ENCODE measurements around the gene STK32A.

The STK32A gene

GRCh38 chr5:147384346-147385193 is 149.7 kb downstream of the STK32A start:
- Histone ChIP-seq H3K9me3 (ENCODE audit: control insufficient read depth, low read length) (no peaks in the 10 kb centered on the region), H3K27me3 (replicated peaks; ENCODE audit: control insufficient read depth, insufficient read depth, low read length, poor library complexity, severe bottlenecking) (peaks cover 4% of the 10 kb centered on the region), H3K27ac (ENCODE audit: insufficient read depth, low read length, poor library complexity, severe bottlenecking) (no peak overlapping the region), H3K36me3 (ENCODE audit: control insufficient read depth, insufficient read depth, low read length) (no peaks in the 10 kb centered on the region), H3K4me3 (ENCODE audit: insufficient read depth, low read depth, low read length, poor library complexity, severe bottlenecking) (no peak overlapping the region), H3K4me1 (ENCODE audit: control insufficient read depth, insufficient read depth, low read length, poor library complexity, severe bottlenecking) (no peaks in the 10 kb centered on the region)
- DNase-seq, result no peak

GRCh38 chr5:147387109-147387508 is 152.3 kb downstream of the STK32A start:
- H3K4me3 ChIP-seq (ENCODE audit: insufficient read depth, low read depth, low read length, poor library complexity, severe bottlenecking), result no peak overlapping the region
- H3K27ac ChIP-seq (ENCODE audit: insufficient read depth, low read length, poor library complexity, severe bottlenecking), result no peak overlapping the region
- no peaks in the 10 kb centered on the region for H3K36me3 ChIP-seq (ENCODE audit: control insufficient read depth, insufficient read depth, low read length)
- no peaks in the 10 kb centered on the region for H3K9me3 ChIP-seq (ENCODE audit: control insufficient read depth, low read length)
- no peak for DNase-seq
- H3K4me1 ChIP-seq (ENCODE audit: control insufficient read depth, insufficient read depth, low read length, poor library complexity, severe bottlenecking), result no peaks in the 10 kb centered on the region
- H3K27me3 ChIP-seq (replicated peaks; ENCODE audit: control insufficient read depth, insufficient read depth, low read length, poor library complexity, severe bottlenecking), result peaks cover 4% of the 10 kb centered on the region

GRCh38 chr5:147388184-147389108 is 153.6 kb downstream of the STK32A start:
- H3K27ac ChIP-seq (ENCODE audit: insufficient read depth, low read length, poor library complexity, severe bottlenecking), result no peak overlapping the region
- no peak overlapping the region for H3K4me3 ChIP-seq (ENCODE audit: insufficient read depth, low read depth, low read length, poor library complexity, severe bottlenecking)
- H3K9me3 ChIP-seq (ENCODE audit: control insufficient read depth, low read length), result no peaks in the 10 kb centered on the region
- no peaks in the 10 kb centered on the region for H3K36me3 ChIP-seq (ENCODE audit: control insufficient read depth, insufficient read depth, low read length)
- DNase-seq, result no peak
- H3K4me1 ChIP-seq (ENCODE audit: control insufficient read depth, insufficient read depth, low read length, poor library complexity, severe bottlenecking), result no peaks in the 10 kb centered on the region
- H3K27me3 ChIP-seq (replicated peaks; ENCODE audit: control insufficient read depth, insufficient read depth, low read length, poor library complexity, severe bottlenecking), result peaks cover 4% of the 10 kb centered on the region

GRCh38 chr5:147390654-147391225 is 155.9 kb downstream of the STK32A start:
- Histone ChIP-seq H3K27ac (ENCODE audit: insufficient read depth, low read length, poor library complexity, severe bottlenecking) (no peak overlapping the region), H3K36me3 (ENCODE audit: control insufficient read depth, insufficient read depth, low read length) (no peaks in the 10 kb centered on the region), H3K27me3 (replicated peaks; ENCODE audit: control insufficient read depth, insufficient read depth, low read length, poor library complexity, severe bottlenecking) (peaks cover 4% of the 10 kb centered on the region), H3K4me3 (ENCODE audit: insufficient read depth, low read depth, low read length, poor library complexity, severe bottlenecking) (no peak overlapping the region), H3K4me1 (ENCODE audit: control insufficient read depth, insufficient read depth, low read length, poor library complexity, severe bottlenecking) (no peaks in the 10 kb centered on the region), H3K9me3 (ENCODE audit: control insufficient read depth, low read length) (no peaks in the 10 kb centered on the region)
- no peak for DNase-seq

GRCh38 chr5:147391781-147392180 is 157.0 kb downstream of the STK32A start:
- Histone ChIP-seq H3K27ac (ENCODE audit: insufficient read depth, low read length, poor library complexity, severe bottlenecking) (no peak overlapping the region), H3K27me3 (replicated peaks; ENCODE audit: control insufficient read depth, insufficient read depth, low read length, poor library complexity, severe bottlenecking) (peaks cover 4% of the 10 kb centered on the region), H3K9me3 (ENCODE audit: control insufficient read depth, low read length) (no peaks in the 10 kb centered on the region), H3K4me3 (ENCODE audit: insufficient read depth, low read depth, low read length, poor library complexity, severe bottlenecking) (no peak overlapping the region), H3K4me1 (ENCODE audit: control insufficient read depth, insufficient read depth, low read length, poor library complexity, severe bottlenecking) (no peaks in the 10 kb centered on the region), H3K36me3 (ENCODE audit: control insufficient read depth, insufficient read depth, low read length) (no peaks in the 10 kb centered on the region)
- no peak for DNase-seq

- DNase-seq, result no peak
- H3K4me3 ChIP-seq (ENCODE audit: insufficient read depth, low read depth, low read length, poor library complexity, severe bottlenecking), result no peak overlapping the region
- H3K9me3 ChIP-seq (ENCODE audit: control insufficient read depth, low read length), result no peaks in the 10 kb centered on the region
- H3K4me1 ChIP-seq (ENCODE audit: control insufficient read depth, insufficient read depth, low read length, poor library complexity, severe bottlenecking), result no peaks in the 10 kb centered on the region
- H3K36me3 ChIP-seq (ENCODE audit: control insufficient read depth, insufficient read depth, low read length), result no peaks in the 10 kb centered on the region
- H3K27me3 ChIP-seq (replicated peaks; ENCODE audit: control insufficient read depth, insufficient read depth, low read length, poor library complexity, severe bottlenecking), result no peaks in the 10 kb centered on the region
- H3K27ac ChIP-seq (ENCODE audit: insufficient read depth, low read length, poor library complexity, severe bottlenecking), result no peak overlapping the region
Measured at GRCh38 chr5:147393874-147394672, 159.2 kb downstream of the STK32A start.

GRCh38 chr5:147396070-147396823 is 161.4 kb downstream of the STK32A start:
- Histone ChIP-seq H3K9me3 (ENCODE audit: control insufficient read depth, low read length) (no peaks in the 10 kb centered on the region), H3K4me3 (ENCODE audit: insufficient read depth, low read depth, low read length, poor library complexity, severe bottlenecking) (no peak overlapping the region), H3K36me3 (ENCODE audit: control insufficient read depth, insufficient read depth, low read length) (no peaks in the 10 kb centered on the region), H3K4me1 (ENCODE audit: control insufficient read depth, insufficient read depth, low read length, poor library complexity, severe bottlenecking) (no peaks in the 10 kb centered on the region), H3K27ac (ENCODE audit: insufficient read depth, low read length, poor library complexity, severe bottlenecking) (no peak overlapping the region), H3K27me3 (replicated peaks; ENCODE audit: control insufficient read depth, insufficient read depth, low read length, poor library complexity, severe bottlenecking) (no peaks in the 10 kb centered on the region)
- no peak for DNase-seq

- no peaks in the 10 kb centered on the region for H3K4me1 ChIP-seq (ENCODE audit: control insufficient read depth, insufficient read depth, low read length, poor library complexity, severe bottlenecking)
- no peak overlapping the region for H3K27ac ChIP-seq (ENCODE audit: insufficient read depth, low read length, poor library complexity, severe bottlenecking)
- H3K27me3 ChIP-seq (replicated peaks; ENCODE audit: control insufficient read depth, insufficient read depth, low read length, poor library complexity, severe bottlenecking), result no peaks in the 10 kb centered on the region
- no peak overlapping the region for H3K4me3 ChIP-seq (ENCODE audit: insufficient read depth, low read depth, low read length, poor library complexity, severe bottlenecking)
- no peaks in the 10 kb centered on the region for H3K9me3 ChIP-seq (ENCODE audit: control insufficient read depth, low read length)
- H3K36me3 ChIP-seq (ENCODE audit: control insufficient read depth, insufficient read depth, low read length), result no peaks in the 10 kb centered on the region
- no peak for DNase-seq
Measured at GRCh38 chr5:147397616-147398015, 162.8 kb downstream of the STK32A start.

GRCh38 chr5:147398860-147399259 is 164.0 kb downstream of the STK32A start:
- Histone ChIP-seq H3K9me3 (ENCODE audit: control insufficient read depth, low read length) (no peaks in the 10 kb centered on the region), H3K27me3 (replicated peaks; ENCODE audit: control insufficient read depth, insufficient read depth, low read length, poor library complexity, severe bottlenecking) (no peaks in the 10 kb centered on the region), H3K4me3 (ENCODE audit: insufficient read depth, low read depth, low read length, poor library complexity, severe bottlenecking) (no peak overlapping the region), H3K36me3 (ENCODE audit: control insufficient read depth, insufficient read depth, low read length) (no peaks in the 10 kb centered on the region), H3K4me1 (ENCODE audit: control insufficient read depth, insufficient read depth, low read length, poor library complexity, severe bottlenecking) (no peaks in the 10 kb centered on the region), H3K27ac (ENCODE audit: insufficient read depth, low read length, poor library complexity, severe bottlenecking) (no peak overlapping the region)
- DNase-seq, result no peak

Data from effector memory CD4-positive, alpha-beta T cell (primary cell).